Mesenchymal stem cell (in vitro differentiated cells and primary cell): ENCODE data around the gene RAP1GAP2.

ENCODE experiments used
- DNase-seq: peaks from one replicate; pipeline ENCODE4 v3.0.0-alpha.2; 2013
- H2AFZ ChIP-seq: one replicate; pipeline ENCODE4 v1.6.1; 2013; ENCODE audit warnings: low read depth, mild to moderate bottlenecking, control low read depth, inconsistent platforms, low read length, moderate library complexity
- H2AK5ac ChIP-seq: 2 replicates; pipeline ENCODE4 v1.6.1; 2013; ENCODE audit warnings: low read length, moderate library complexity, mild to moderate bottlenecking, inconsistent platforms; ENCODE audit not compliant: severe bottlenecking
- H2BK120ac ChIP-seq: one replicate; pipeline ENCODE4 v1.6.1; 2013; ENCODE audit warnings: low read depth, mild to moderate bottlenecking, inconsistent platforms, low read length, moderate library complexity
- H2BK12ac ChIP-seq, 2 experiments: one replicate each; pipeline ENCODE4 v1.6.1; 2013; ENCODE audit warnings: inconsistent platforms in 2 of 2, low read length in 2 of 2, mild to moderate bottlenecking in 2 of 2, moderate library complexity in 2 of 2, control low read depth in 1 of 2
- H2BK15ac ChIP-seq: one replicate; pipeline ENCODE4 v1.6.1; 2013; ENCODE audit warnings: mild to moderate bottlenecking, low read depth, inconsistent platforms; ENCODE audit not compliant: poor library complexity, severe bottlenecking
- H2BK5ac ChIP-seq: 2 replicates; pipeline ENCODE4 v1.6.1; 2013; ENCODE audit warnings: low read depth, mild to moderate bottlenecking, low read length, control low read depth, inconsistent platforms; ENCODE audit not compliant: poor library complexity, severe bottlenecking
- H3K14ac ChIP-seq, 2 experiments: one replicate each; pipeline ENCODE4 v1.6.1; 2013; ENCODE audit warnings: inconsistent platforms in 2 of 2, low read length in 2 of 2, control low read depth in 1 of 2, mild to moderate bottlenecking in 1 of 2, moderate library complexity in 1 of 2
- H3K18ac ChIP-seq, 2 experiments: one replicate each; pipeline ENCODE4 v1.6.1; 2013; ENCODE audit warnings: inconsistent platforms in 2 of 2, low read length in 2 of 2, control low read depth in 1 of 2, low read depth in 1 of 2, mild to moderate bottlenecking in 1 of 2
- H3K23ac ChIP-seq, 2 experiments: one replicate each; pipeline ENCODE4 v1.6.1; 2013; ENCODE audit warnings: inconsistent platforms in 2 of 2, low read length in 2 of 2, mild to moderate bottlenecking in 2 of 2, moderate library complexity in 2 of 2, control low read depth in 1 of 2
- H3K27ac ChIP-seq: 2 replicates; pipeline ENCODE4 v1.5.1; 2013; ENCODE audit warnings: mild to moderate bottlenecking, moderate library complexity, low read length, control low read depth, inconsistent platforms; ENCODE audit not compliant: poor library complexity, severe bottlenecking
- H3K27me3 ChIP-seq, 2 experiments: 2 replicates each; pipeline versions ENCODE4 v1.6.1 to v1.7.0; 2013; ENCODE audit warnings: low read length in 2 of 2, mild to moderate bottlenecking in 2 of 2, moderate library complexity in 2 of 2, control low read depth in 1 of 2, inconsistent platforms in 1 of 2; ENCODE audit not compliant: control insufficient read depth in 1 of 2, insufficient read depth in 1 of 2
- H3K36me3 ChIP-seq, 2 experiments: 2 replicates each; pipeline versions ENCODE4 v1.6.1 to v1.7.0; 2013; ENCODE audit warnings: low read length in 2 of 2, control low read depth in 1 of 2, inconsistent platforms in 1 of 2, low read depth in 1 of 2, mild to moderate bottlenecking in 1 of 2; ENCODE audit not compliant: insufficient read depth in 2 of 2, control insufficient read depth in 1 of 2
- H3K4ac ChIP-seq, 2 experiments: one replicate each; pipeline ENCODE4 v1.6.1; 2013; ENCODE audit warnings: inconsistent platforms in 2 of 2, low read length in 2 of 2, mild to moderate bottlenecking in 2 of 2, moderate library complexity in 2 of 2, control low read depth in 1 of 2, low read depth in 1 of 2
- H3K4me1 ChIP-seq: 2 replicates; pipeline ENCODE4 v1.6.1; 2013; ENCODE audit warnings: low read depth, low read length, control low read depth; ENCODE audit not compliant: control insufficient read depth, insufficient read depth
- H3K4me2 ChIP-seq: 2 replicates; pipeline ENCODE4 v1.6.1; 2013; ENCODE audit warnings: low read length, mild to moderate bottlenecking, inconsistent platforms; ENCODE audit not compliant: poor library complexity, severe bottlenecking
- H3K4me3 ChIP-seq, 2 experiments: 2 replicates each; pipeline versions ENCODE4 v1.5.1 to v1.7.0; 2013; ENCODE audit warnings: low read length in 2 of 2, mild to moderate bottlenecking in 2 of 2, control low read depth in 1 of 2, low read depth in 1 of 2; ENCODE audit not compliant: insufficient read depth in 1 of 2
- H3K79me1 ChIP-seq: replicated peaks from 2 replicates; pipeline ENCODE4 v1.6.1; 2013; ENCODE audit warnings: mild to moderate bottlenecking, control low read depth, low read length, inconsistent platforms; ENCODE audit not compliant: poor library complexity, severe bottlenecking
- H3K9ac ChIP-seq: 2 replicates; pipeline ENCODE4 v1.7.0; 2013; ENCODE audit warnings: mild to moderate bottlenecking, low read length, moderate library complexity
- H3K9me3 ChIP-seq: 2 replicates; pipeline ENCODE4 v1.7.0; 2013; ENCODE audit warnings: mild to moderate bottlenecking, low read length; ENCODE audit not compliant: control insufficient read depth
- H4K8ac ChIP-seq: one replicate; pipeline ENCODE4 v1.6.1; 2013; ENCODE audit warnings: inconsistent platforms, mild to moderate bottlenecking, low read length, moderate library complexity
- H4K91ac ChIP-seq: one replicate; pipeline ENCODE4 v1.6.1; 2013; ENCODE audit warnings: mild to moderate bottlenecking, low read length, inconsistent platforms
- WGBS: methylation state at CpG from one replicate; pipeline ENCODE4 v1.1.7; 2013; ENCODE audit warnings: mixed read lengths; 5-methylcytosine and 5-hydroxymethylcytosine counted together

Gene RAP1GAP2

DNA sequence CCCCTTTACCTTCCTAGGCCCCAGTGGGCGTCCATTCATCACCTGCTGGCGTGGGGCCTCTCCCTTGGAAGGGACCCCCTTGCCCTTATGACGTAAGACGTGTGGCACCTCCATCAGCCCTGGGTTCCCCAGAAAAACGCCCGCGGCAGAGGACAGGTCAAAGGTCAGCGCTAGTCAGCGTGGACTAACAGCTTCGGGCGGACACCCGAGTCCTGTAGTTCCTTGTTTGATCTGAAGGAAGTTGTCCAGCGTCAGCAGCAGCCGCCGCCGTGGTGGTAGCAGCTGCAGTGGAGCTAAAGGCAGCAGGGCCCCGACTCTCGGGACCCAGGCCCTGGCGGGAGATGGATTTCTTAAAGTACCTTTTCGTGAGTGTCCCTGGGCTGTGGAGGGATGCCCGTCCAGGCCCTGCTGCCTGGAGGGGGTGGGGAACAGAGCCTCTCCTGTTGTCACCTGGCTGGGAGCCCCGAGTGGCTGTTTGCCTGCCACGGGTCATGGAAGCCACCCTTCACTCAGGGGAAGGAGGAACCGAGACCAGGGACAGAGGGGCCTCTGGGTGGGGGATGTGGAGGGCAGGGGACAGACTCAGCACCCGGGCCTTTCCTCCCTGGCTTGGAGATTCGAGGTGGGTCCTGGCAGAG lies 143.6 kb downstream of the RAP1GAP2 start:
- H3K23ac ChIP-seq, result no peak overlapping the region
- WGBS, result 78% methylated on average over 25 of the region's 26 CpGs
- H3K18ac ChIP-seq, result no peak overlapping the region
- no peak overlapping the region for H2BK15ac ChIP-seq
- H3K4ac ChIP-seq, result no peak overlapping the region
- no peaks in the 10 kb centered on the region for H3K36me3 ChIP-seq
- no peak overlapping the region for H2BK5ac ChIP-seq
- no peak for DNase-seq
- no peak overlapping the region for H4K8ac ChIP-seq
- H3K27me3 ChIP-seq, result peaks cover 0 to 17% of the 10 kb centered on the region in 2 experiments
- no peak overlapping the region for H2AK5ac ChIP-seq
- no peak overlapping the region for H3K4me3 ChIP-seq
- H3K79me1 ChIP-seq, result no peaks in the 10 kb centered on the region
- H4K91ac ChIP-seq, result no peak overlapping the region
- H2BK12ac ChIP-seq, result no peak overlapping the region
- no peak overlapping the region for H3K9ac ChIP-seq
- no peak overlapping the region for H3K14ac ChIP-seq
- no peak overlapping the region for H2BK120ac ChIP-seq
- H3K4me1 ChIP-seq, result no peaks in the 10 kb centered on the region
- H3K27ac ChIP-seq, result no peak overlapping the region
- no peaks in the 10 kb centered on the region for H3K9me3 ChIP-seq
- H3K4me2 ChIP-seq, result no peak overlapping the region
- no peak overlapping the region for H2AFZ ChIP-seq

GRCh38 chr17:2940352-2940751 lies 144.1 kb downstream of the RAP1GAP2 start:
- 74% methylated on average over 15 of the region's 15 CpGs for WGBS

DNA sequence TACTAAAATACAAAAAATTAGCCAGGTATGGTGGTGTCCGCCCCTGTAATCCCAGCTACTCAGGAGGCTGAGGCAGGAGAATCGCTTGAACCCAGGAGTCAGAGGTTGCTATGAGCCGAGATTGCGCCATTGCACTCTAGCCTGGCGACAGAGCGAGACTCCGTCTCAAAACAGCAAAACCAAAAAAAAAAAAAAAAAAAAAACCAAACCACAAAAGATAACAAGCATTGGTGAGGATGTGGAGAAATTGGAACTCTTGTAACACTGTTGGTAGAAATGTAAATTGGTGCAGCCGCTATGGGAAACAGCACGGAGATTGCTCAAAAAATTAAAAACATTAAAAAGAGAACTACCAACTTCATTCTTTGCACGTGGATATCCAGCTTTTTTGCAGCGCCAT lies 147.7 kb downstream of the RAP1GAP2 start:
- H4K91ac ChIP-seq, result no peak overlapping the region
- peaks cover 3% of the 10 kb centered on the region for H3K4me1 ChIP-seq
- peaks cover 4 to 18% of the 10 kb centered on the region in 2 experiments for H3K27me3 ChIP-seq
- no peak overlapping the region for H3K4ac ChIP-seq
- no peak overlapping the region for H3K23ac ChIP-seq
- no peaks in the 10 kb centered on the region for H3K79me1 ChIP-seq
- no peak overlapping the region for H4K8ac ChIP-seq
- H3K9me3 ChIP-seq, result no peaks in the 10 kb centered on the region
- no peak overlapping the region for H2BK5ac ChIP-seq
- no peak overlapping the region for H2AFZ ChIP-seq
- no peak overlapping the region for H3K18ac ChIP-seq
- peaks cover 0 to 4% of the 10 kb centered on the region in 2 experiments for H3K36me3 ChIP-seq
- no peak overlapping the region for H2AK5ac ChIP-seq
- H2BK15ac ChIP-seq, result no peak overlapping the region
- no peak overlapping the region for H3K4me3 ChIP-seq
- H3K4me2 ChIP-seq, result no peak overlapping the region
- DNase-seq, result no peak
- H3K9ac ChIP-seq, result no peak overlapping the region
- H2BK12ac ChIP-seq, result no peak overlapping the region
- WGBS, result 76% methylated on average over 6 of the region's 11 CpGs
- H2BK120ac ChIP-seq, result no peak overlapping the region
- H3K27ac ChIP-seq, result no peak overlapping the region
- H3K14ac ChIP-seq, result no peak overlapping the region

More at GRCh38 chr17:2940352-2940751, 144.1 kb downstream of the RAP1GAP2 start:
- no peak overlapping the region for H2BK12ac ChIP-seq
- no peaks in the 10 kb centered on the region for H3K36me3 ChIP-seq
- no peaks in the 10 kb centered on the region for H3K79me1 ChIP-seq
- no peak overlapping the region for H3K4me2 ChIP-seq
- H3K4me1 ChIP-seq, result no peaks in the 10 kb centered on the region
- no peak overlapping the region for H3K4ac ChIP-seq
- no peak overlapping the region for H3K9ac ChIP-seq
- H3K9me3 ChIP-seq, result no peaks in the 10 kb centered on the region
- no peak for DNase-seq
- H2BK120ac ChIP-seq, result no peak overlapping the region
- no peak overlapping the region for H4K8ac ChIP-seq
- no peak overlapping the region for H2AK5ac ChIP-seq
- no peak overlapping the region for H3K23ac ChIP-seq
- H2BK5ac ChIP-seq, result no peak overlapping the region
- H2AFZ ChIP-seq, result no peak overlapping the region
- no peak overlapping the region for H4K91ac ChIP-seq
- H3K4me3 ChIP-seq, result no peak overlapping the region
- H3K14ac ChIP-seq, result no peak overlapping the region
- H3K27ac ChIP-seq, result no peak overlapping the region
- no peak overlapping the region for H3K18ac ChIP-seq
- H2BK15ac ChIP-seq, result no peak overlapping the region
- peaks cover 0 to 17% of the 10 kb centered on the region in 2 experiments for H3K27me3 ChIP-seq

GRCh38 chr17:2945299-2945698 lies 149.1 kb downstream of the RAP1GAP2 start:
- H3K14ac ChIP-seq, result no peak overlapping the region
- peaks cover 6% of the 10 kb centered on the region for H3K4me1 ChIP-seq
- 78% methylated on average over 2 of the region's 2 CpGs for WGBS
- no peak overlapping the region for H3K27ac ChIP-seq
- no peak for DNase-seq
- peaks cover 0 to 4% of the 10 kb centered on the region in 2 experiments for H3K36me3 ChIP-seq
- no peak overlapping the region for H3K4me2 ChIP-seq
- H2BK12ac ChIP-seq, result no peak overlapping the region
- no peaks in the 10 kb centered on the region for H3K79me1 ChIP-seq
- H3K27me3 ChIP-seq, result peaks cover 4 to 16% of the 10 kb centered on the region in 2 experiments
- H2AFZ ChIP-seq, result no peak overlapping the region
- H3K4ac ChIP-seq, result no peak overlapping the region
- H3K4me3 ChIP-seq, result no peak overlapping the region
- no peak overlapping the region for H2BK120ac ChIP-seq
- no peak overlapping the region for H4K91ac ChIP-seq
- H2AK5ac ChIP-seq, result no peak overlapping the region
- no peak overlapping the region for H3K9ac ChIP-seq
- H3K18ac ChIP-seq, result no peak overlapping the region
- no peaks in the 10 kb centered on the region for H3K9me3 ChIP-seq
- H3K23ac ChIP-seq, result no peak overlapping the region
- no peak overlapping the region for H2BK5ac ChIP-seq
- H2BK15ac ChIP-seq, result no peak overlapping the region
- H4K8ac ChIP-seq, result no peak overlapping the region
